C4-2B (cell line): ENCODE measurements around the gene BSPRY.

Experiments used
- ZFX ChIP-seq: fragments of 450-650 bp; IDR thresholded peaks from 2 replicates; pipeline ENCODE4 v1.6.1; 2017
- TF ChIP-seq, protein P1 (sequence below): fragments of 450-650 bp; conservative IDR thresholded peaks from 2 replicates; pipeline ENCODE4 v1.5.1; 2017; ENCODE audit warnings: mild to moderate bottlenecking

- TF ChIP-seq, protein P1, sequence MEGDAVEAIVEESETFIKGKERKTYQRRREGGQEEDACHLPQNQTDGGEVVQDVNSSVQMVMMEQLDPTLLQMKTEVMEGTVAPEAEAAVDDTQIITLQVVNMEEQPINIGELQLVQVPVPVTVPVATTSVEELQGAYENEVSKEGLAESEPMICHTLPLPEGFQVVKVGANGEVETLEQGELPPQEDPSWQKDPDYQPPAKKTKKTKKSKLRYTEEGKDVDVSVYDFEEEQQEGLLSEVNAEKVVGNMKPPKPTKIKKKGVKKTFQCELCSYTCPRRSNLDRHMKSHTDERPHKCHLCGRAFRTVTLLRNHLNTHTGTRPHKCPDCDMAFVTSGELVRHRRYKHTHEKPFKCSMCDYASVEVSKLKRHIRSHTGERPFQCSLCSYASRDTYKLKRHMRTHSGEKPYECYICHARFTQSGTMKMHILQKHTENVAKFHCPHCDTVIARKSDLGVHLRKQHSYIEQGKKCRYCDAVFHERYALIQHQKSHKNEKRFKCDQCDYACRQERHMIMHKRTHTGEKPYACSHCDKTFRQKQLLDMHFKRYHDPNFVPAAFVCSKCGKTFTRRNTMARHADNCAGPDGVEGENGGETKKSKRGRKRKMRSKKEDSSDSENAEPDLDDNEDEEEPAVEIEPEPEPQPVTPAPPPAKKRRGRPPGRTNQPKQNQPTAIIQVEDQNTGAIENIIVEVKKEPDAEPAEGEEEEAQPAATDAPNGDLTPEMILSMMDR, result no peak
- no peak for TF ChIP-seq ZFX
Measured at GRCh38 chr9:113302792-113303418, 46.4 kb upstream of the BSPRY start, which contains the start of gene RNF183.
